ENCODE measurements around the gene CRB3. TPM values are rescaled to one million over a fixed set of nuclear protein-coding genes. Genes with fewer than 3 reads are reported as not detected.

Gene CRB3
- total and polyA plus RNA-seq, 9 of the 15 experiments (the other 6 are each of a cell fraction or from before 2014, with no cell fraction given) = 0.49 TPM; not detected in 8

DNA sequence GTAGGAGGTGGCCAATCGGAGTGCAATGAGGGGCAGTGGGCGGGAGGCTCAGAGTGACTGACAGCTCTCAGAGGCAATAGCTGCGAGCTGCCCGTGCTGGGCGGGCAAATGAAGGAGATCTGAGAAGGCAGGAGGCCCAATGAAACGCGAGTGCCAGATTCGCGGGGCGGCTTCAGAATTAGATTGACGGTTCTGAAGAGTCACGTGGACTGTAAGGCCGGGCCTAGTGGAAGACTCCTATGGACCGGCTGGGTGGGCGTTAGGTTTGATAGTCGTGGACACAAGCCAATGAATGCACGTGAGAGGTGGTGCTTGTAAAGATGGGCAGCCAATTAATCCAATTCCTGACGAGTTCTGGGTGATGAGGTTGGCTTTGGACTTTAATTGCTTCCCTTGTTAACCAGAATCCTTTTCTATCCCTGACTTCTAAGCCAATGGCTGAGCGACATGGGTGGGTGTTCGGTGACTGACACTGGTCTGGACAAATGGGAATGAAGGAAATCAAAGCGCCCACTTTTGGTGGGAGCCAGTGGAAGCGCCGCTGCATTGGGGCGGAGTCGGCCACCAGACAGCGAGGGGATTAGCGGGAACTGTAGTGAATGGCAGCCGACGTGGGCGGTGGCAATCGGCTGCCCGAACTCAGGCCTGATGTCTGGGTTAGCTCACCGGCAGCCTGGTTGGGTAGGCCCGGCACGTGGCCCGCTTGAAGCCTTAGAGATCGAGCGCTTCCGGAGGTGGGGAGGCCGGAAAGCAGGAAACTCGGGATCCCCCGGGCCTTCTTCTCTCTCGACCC is 38.9 kb upstream of the CRB3 start (continued):
- TF ChIP-seq HDAC1 (IDR thresholded peaks at IDR 0.05) (no peak), LEF1 (IDR thresholded peaks at IDR 0.05) (peak; percentile 92), ZBTB11 (CRISPR knock-in tag; IDR thresholded peaks at IDR 0.05) (peak in 1 of 3 experiments; percentile 68; a peak in 2 of 6 replicates), ZNF239 (CRISPR knock-in tag; IDR thresholded peaks at IDR 0.05) (0 out of 2 replicates have a peak, but pooled peaks have one; percentile 17), ZNF354B (CRISPR knock-in tag; IDR thresholded peaks at IDR 0.05) (peak; percentile 57; the same call in 1 of the 2 replicates), MAFF (IDR thresholded peaks at IDR 0.05; ENCODE audit: low read length) (no peak), ZNF197 (CRISPR knock-in tag; IDR thresholded peaks at IDR 0.05; ENCODE audit: low read depth) (no peak; the same call in 1 of the 2 replicates), NFRKB (IDR thresholded peaks at IDR 0.05; ENCODE audit: low read depth) (no peak; the same call in 1 of the 2 replicates), HCFC1 (IDR thresholded peaks at IDR 0.05; ENCODE audit: low read depth, low read length) (peak; percentile 45; the same call in 1 of the 2 replicates), DLX4 (CRISPR knock-in tag; IDR thresholded peaks at IDR 0.05) (no peak), HMG20B (CRISPR knock-in tag; IDR thresholded peaks at IDR 0.05) (no peak), BRD4 (IDR thresholded peaks at IDR 0.05) (peak; percentile 85), SMAD3 (CRISPR knock-in tag; conservative IDR thresholded peaks at IDR 0.05) (peak; percentile 71; the same call in 1 of the 2 replicates), MAX (CRISPR knock-in tag; IDR thresholded peaks at IDR 0.05) (peak; percentile 100), HLTF (IDR thresholded peaks at IDR 0.05) (no peak), BCOR (IDR thresholded peaks at IDR 0.05) (no peak; the same call in 1 of the 2 replicates), GATAD2A (IDR thresholded peaks at IDR 0.05) (no peak), MCM2 (IDR thresholded peaks at IDR 0.05; ENCODE audit: low read depth) (no peak), NBN (IDR thresholded peaks at IDR 0.05; ENCODE audit: low read depth) (no peak), POLR2G (IDR thresholded peaks at IDR 0.05; ENCODE audit: low read depth, low read length) (peak; percentile 72), ETV5 (CRISPR knock-in tag; IDR thresholded peaks at IDR 0.05; ENCODE audit: low read depth) (peak; percentile 84)
- TF ChIP-seq, protein P1, sequence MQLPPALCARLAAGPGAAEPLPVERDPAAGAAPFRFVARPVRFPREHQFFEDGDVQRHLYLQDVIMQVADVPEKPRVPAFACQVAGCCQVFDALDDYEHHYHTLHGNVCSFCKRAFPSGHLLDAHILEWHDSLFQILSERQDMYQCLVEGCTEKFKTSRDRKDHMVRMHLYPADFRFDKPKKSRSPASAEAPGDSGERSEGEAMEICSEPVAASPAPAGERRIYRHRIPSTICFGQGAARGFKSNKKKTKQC (CRISPR knock-in tag; IDR thresholded peaks at IDR 0.05) = peak; percentile 98
- TF ChIP-seq, protein P2, sequence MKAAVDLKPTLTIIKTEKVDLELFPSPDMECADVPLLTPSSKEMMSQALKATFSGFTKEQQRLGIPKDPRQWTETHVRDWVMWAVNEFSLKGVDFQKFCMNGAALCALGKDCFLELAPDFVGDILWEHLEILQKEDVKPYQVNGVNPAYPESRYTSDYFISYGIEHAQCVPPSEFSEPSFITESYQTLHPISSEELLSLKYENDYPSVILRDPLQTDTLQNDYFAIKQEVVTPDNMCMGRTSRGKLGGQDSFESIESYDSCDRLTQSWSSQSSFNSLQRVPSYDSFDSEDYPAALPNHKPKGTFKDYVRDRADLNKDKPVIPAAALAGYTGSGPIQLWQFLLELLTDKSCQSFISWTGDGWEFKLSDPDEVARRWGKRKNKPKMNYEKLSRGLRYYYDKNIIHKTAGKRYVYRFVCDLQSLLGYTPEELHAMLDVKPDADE (conservative IDR thresholded peaks at IDR 0.05; ENCODE audit: control insufficient read depth, low read depth, low read length) = peak; percentile 73

Data from K562 (cell line).